ENCODE measurements around the gene ANKRD18B. TPM values are rescaled to one million over a fixed set of nuclear protein-coding genes. Genes with fewer than 3 reads are reported as not detected.

The ANKRD18B gene
- total RNA-seq = 2.7 and 4.7 TPM in 2 replicates

GRCh38 chr9:33523397-33524305, at the start of gene ANKRD18B:
Gene ANKRD18B, plus strand, starts transcription at chr9:33524251. Its CDS starts 239 bp downstream, at chr9:33524490.

Small RNA genes lying within 50 kb of the gene (small RNA-seq; reads per million reads assigned to genes)
- gene AL139008.1 (not detected), gene PRSS3P4 (not detected)

Other genes starting within 250 kb of the ANKRD18B start
- 24.6 and 27.1 TPM in 2 replicates for gene NFX1, start 233.7 kb upstream of the ANKRD18B start, total RNA-seq
- gene AQP7, start 121.7 kb upstream of the ANKRD18B start, total RNA-seq = 0.13 TPM in 1 of 2 replicates, not detected in the other
- gene AQP3, start 76.7 kb upstream of the ANKRD18B start, total RNA-seq = 0.36 TPM in 1 of 2 replicates, not detected in the other
- 35.2 and 35.7 TPM in 2 replicates for gene NOL6, start 50.3 kb upstream of the ANKRD18B start, total RNA-seq

All from thoracic aorta endothelial cell (primary cell).